K562 (cell line): ENCODE data around the gene PSMC3IP. TPM values are rescaled to one million over a fixed set of nuclear protein-coding genes. Genes with fewer than 3 reads are reported as not detected.

Source experiments
- CHD1 ChIP-seq: fragments of 200-600 bp; sonication (generic); IDR thresholded peaks from one replicate; pipeline ENCODE4 v1.6.1; 2012; ENCODE audit warnings: mild to moderate bottlenecking, moderate library complexity, low read length, inconsistent platforms
- TBP ChIP-seq: optimal IDR thresholded peaks from 2 replicates; pipeline ENCODE3; 2011; ENCODE audit warnings: low read depth, low read length, improper control_type of control experiment
- ZBTB40 ChIP-seq, 2 experiments: fragments of 450-650 bp in 1 of 2; sonication (generic) in 1 of 2; formaldehyde crosslinking in 1 of 2; IDR thresholded peaks; 2 replicates each; pipeline versions ENCODE4 v1.7.1 to v1.9.0; 2016 to 2022; ENCODE audit warnings: inconsistent platforms in 1 of 2, mild to moderate bottlenecking in 1 of 2, missing genetic modification reagents in 1 of 2
- ZBTB43 ChIP-seq: sonication (generic); formaldehyde crosslinking; IDR thresholded peaks from 2 replicates; pipeline ENCODE4 v1.8.0; 2023; ENCODE audit warnings: mild to moderate bottlenecking, missing genetic modification reagents
- ZFP30 ChIP-seq: fragments of 250-450 bp; sonication (Bioruptor Pico); IDR thresholded peaks from 2 replicates; pipeline ENCODE4 v1.8.0; 2022; ENCODE audit warnings: moderate library complexity, mild to moderate bottlenecking, inconsistent platforms, borderline replicate concordance
- polyA plus RNA-seq, 8 experiments: library from polyadenylated mRNA; depleted of rRNA in 4 of 8; stranded (reverse) in 5 of 8; unstranded in 3 of 8; fragments of >200 nt; fragmentation: Nextera tagmentation in 2 of 8; fragmentation: Illumina TruSeq in 1 of 8; extraction: Ambion mirVana in 2 of 8; extraction: Trizol in 1 of 8; gene quantifications; 2 replicates each; pipeline versions ENCODE4 v1.2.1 to v1.2.3, GENCODE V29; 2011 to 2014; ENCODE audit warnings: inconsistent platforms in 1 of 8, missing spikeins in 1 of 8
- total RNA-seq, 7 experiments: library from RNA; depleted of rRNA in 6 of 7; stranded (reverse); fragments of >200 nt in 6 of 7; fragmentation: Illumina TruSeq in 2 of 7; extraction: Trizol in 2 of 7; gene quantifications; 2 replicates each; pipeline versions ENCODE4 v1.2.1 to v1.2.3, GENCODE V29; 2011 to 2021; ENCODE audit warnings: low replicate concordance in 1 of 7
- TF ChIP-seq, protein P1 (sequence below): fragments of 250-450 bp; sonication (Bioruptor Pico); IDR thresholded peaks from 2 replicates; pipeline ENCODE4 v1.9.0; 2021; ENCODE audit warnings: mild to moderate bottlenecking, inconsistent platforms

The PSMC3IP gene
- total and polyA plus RNA-seq, 9 of the 15 experiments (the other 6 are each of a cell fraction or from before 2014, with no cell fraction given): 13.8 to 65.6 (median 32.8) TPM

DNA sequence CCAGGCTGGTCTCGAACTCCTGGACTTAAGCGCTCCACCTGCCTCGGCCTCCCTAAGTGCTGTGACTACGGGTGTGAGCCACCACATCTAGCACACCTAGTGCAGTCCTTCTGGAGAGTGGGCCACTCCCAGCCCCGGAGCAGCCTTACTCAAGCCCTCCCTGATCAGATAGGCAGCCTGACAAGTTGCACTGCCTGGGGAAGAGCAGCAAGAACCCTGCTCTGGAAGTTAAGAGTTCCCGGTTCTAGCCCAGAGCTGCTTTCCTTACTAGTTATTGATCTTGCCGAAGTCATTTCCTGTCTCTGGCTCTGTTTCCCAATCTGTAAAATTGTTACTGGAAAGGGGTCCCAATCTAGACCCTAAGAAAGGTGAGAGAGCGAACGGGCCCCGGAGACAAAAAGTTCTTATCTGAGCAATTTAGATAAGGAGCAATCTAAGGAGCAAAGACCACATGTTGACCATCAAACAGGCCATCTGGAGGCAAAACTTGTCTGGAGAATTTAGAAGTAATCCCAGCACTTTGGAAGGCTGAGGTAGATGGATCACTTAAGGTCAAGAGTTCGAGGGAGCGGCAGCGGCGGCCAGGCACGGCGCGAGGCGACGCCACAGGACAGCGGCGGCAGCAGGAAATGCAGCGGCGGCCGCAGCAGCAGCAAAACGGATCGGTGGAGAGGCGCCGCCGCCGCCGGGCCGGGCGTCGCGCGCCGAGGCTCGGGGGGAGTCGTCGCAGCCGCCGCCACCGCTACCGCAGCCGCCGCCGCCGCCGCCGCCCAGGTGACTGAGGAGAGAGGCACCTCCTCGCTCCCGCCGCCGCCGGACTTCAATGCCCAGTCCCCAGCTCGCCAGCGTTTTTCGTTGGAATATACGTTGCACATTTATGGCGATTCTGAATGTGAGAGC is 45.8 kb downstream of the PSMC3IP start (continued):
- TF ChIP-seq, protein P1, sequence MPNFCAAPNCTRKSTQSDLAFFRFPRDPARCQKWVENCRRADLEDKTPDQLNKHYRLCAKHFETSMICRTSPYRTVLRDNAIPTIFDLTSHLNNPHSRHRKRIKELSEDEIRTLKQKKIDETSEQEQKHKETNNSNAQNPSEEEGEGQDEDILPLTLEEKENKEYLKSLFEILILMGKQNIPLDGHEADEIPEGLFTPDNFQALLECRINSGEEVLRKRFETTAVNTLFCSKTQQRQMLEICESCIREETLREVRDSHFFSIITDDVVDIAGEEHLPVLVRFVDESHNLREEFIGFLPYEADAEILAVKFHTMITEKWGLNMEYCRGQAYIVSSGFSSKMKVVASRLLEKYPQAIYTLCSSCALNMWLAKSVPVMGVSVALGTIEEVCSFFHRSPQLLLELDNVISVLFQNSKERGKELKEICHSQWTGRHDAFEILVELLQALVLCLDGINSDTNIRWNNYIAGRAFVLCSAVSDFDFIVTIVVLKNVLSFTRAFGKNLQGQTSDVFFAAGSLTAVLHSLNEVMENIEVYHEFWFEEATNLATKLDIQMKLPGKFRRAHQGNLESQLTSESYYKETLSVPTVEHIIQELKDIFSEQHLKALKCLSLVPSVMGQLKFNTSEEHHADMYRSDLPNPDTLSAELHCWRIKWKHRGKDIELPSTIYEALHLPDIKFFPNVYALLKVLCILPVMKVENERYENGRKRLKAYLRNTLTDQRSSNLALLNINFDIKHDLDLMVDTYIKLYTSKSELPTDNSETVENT (CRISPR knock-in tag): peak; percentile 56; the same call in 1 of the 2 replicates
- peak; percentile 66 for TF ChIP-seq TBP
- TF ChIP-seq CHD1: no peak
- TF ChIP-seq ZBTB40 (IDR thresholded peaks at IDR 0.05): no peak
- TF ChIP-seq ZBTB40 (CRISPR knock-in tag; IDR thresholded peaks at IDR 0.05): no peak
- no peak for TF ChIP-seq ZFP30 (CRISPR knock-in tag)
- no peak for TF ChIP-seq ZBTB43 (CRISPR knock-in tag)
